Measurements from ENCODE around the gene CHRNG. TPM values are rescaled to one million over a fixed set of nuclear protein-coding genes. Genes with fewer than 3 reads are reported as not detected.

Gene CHRNG
- total and polyA plus RNA-seq, 8 donors: 0.07 to 0.35 (median 0.13) TPM; not detected in 4

DNA sequence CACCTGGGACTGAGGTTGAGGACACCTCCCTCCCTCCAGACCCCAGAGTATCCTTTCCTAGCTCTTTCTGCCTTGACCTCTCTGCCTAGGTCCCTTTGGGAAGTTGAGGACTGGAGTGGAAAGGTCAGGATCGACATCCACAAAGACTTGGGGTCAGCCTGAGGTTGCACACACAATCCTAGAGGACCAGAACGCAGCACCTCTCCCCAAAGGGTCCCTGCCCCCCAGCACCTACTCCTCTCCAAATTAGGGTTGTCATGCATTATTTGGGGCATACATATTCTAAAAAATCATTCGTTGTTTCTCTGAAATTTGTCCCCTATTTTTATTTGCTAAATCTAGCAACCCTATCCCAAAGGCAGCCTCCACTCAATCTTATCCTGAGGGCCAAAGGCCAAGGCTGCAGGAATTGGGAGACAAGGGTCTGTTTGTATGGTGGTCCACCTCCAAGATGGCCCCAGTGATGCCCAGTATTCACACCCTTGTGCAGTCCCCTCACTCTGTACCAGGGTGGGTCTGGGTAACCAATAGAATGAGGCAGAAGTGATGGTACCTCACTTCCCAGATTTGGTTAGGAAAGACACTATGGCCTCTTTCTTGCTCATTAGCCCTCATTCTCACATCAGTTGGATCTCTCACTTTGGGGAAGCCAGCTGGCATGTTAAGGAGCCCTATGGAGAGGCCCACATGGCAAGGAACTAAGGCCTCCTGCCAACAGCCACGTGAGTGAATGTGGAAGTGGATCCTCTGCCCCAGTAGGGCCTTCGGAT is 3.5 kb upstream of the CHRNG start:
- Histone ChIP-seq H3K4me3 (no peak overlapping the region), H3K27me3 (peaks cover 0 to 68% of the 10 kb centered on the region in 2 donors), H3K9me3 (peaks cover 0 to 6% of the 10 kb centered on the region in 2 donors), H3K36me3 (no peaks in the 10 kb centered on the region), H3K27ac (no peak overlapping the region), H3K4me1 (peaks cover 0 to 8% of the 10 kb centered on the region in 2 donors)
- intact Hi-C loops (cut with DNase I): no loop called here
- ATAC-seq: no peak
- no peak for TF ChIP-seq CTCF (IDR thresholded peaks at IDR 0.05)
- DNase-seq: no peak

GRCh38 chr2:232537079-232537478 is 2.4 kb upstream of the CHRNG start:
- intact Hi-C loops (cut with DNase I): no loop called here
- H3K36me3 ChIP-seq: no peaks in the 10 kb centered on the region
- DNase-seq: no peak
- peaks cover 0 to 71% of the 10 kb centered on the region in 2 donors for H3K27me3 ChIP-seq
- no peak overlapping the region for H3K27ac ChIP-seq
- H3K4me1 ChIP-seq: peaks cover 0 to 8% of the 10 kb centered on the region in 2 donors
- H3K4me3 ChIP-seq: no peak overlapping the region
- H3K9me3 ChIP-seq: peaks cover 0 to 6% of the 10 kb centered on the region in 2 donors
- no peak for TF ChIP-seq CTCF (IDR thresholded peaks at IDR 0.05)
- ATAC-seq: peak; percentile 64

- H3K9me3 ChIP-seq: peaks cover 0 to 6% of the 10 kb centered on the region in 2 donors
- peaks cover 0 to 71% of the 10 kb centered on the region in 2 donors for H3K27me3 ChIP-seq
- ATAC-seq (no peak), DNase-seq (no peak)
- H3K4me1 ChIP-seq: peaks cover 0 to 8% of the 10 kb centered on the region in 2 donors
- no peak overlapping the region for H3K4me3 ChIP-seq
- no peak for TF ChIP-seq CTCF (IDR thresholded peaks at IDR 0.05)
- H3K36me3 ChIP-seq: no peaks in the 10 kb centered on the region
- intact Hi-C loops (cut with DNase I): no loop called here
- H3K27ac ChIP-seq: no peak overlapping the region
Measured at GRCh38 chr2:232537499-232537898, 2.0 kb upstream of the CHRNG start.

GRCh38 chr2:232538671-232539070 is 821 bp upstream of the CHRNG start:
- Histone ChIP-seq H3K4me3 (no peak overlapping the region), H3K4me1 (peaks cover 0 to 8% of the 10 kb centered on the region in 2 donors), H3K27ac (no peak overlapping the region), H3K36me3 (no peaks in the 10 kb centered on the region), H3K9me3 (peaks cover 0 to 6% of the 10 kb centered on the region in 2 donors), H3K27me3 (peaks cover 0 to 67% of the 10 kb centered on the region in 2 donors)
- DNase-seq (peak in 1 of 4 donors; percentile 52), ATAC-seq (peak; percentile 43)
- no peak for TF ChIP-seq CTCF (IDR thresholded peaks at IDR 0.05)
- intact Hi-C loops (cut with DNase I): no loop called here

GRCh38 chr2:232540441-232541041 is 1.0 kb downstream of the CHRNG start:
- H3K27ac ChIP-seq: no peak overlapping the region
- intact Hi-C loops (cut with DNase I): no loop called here
- DNase-seq (no peak), ATAC-seq (no peak)
- no peaks in the 10 kb centered on the region for H3K36me3 ChIP-seq
- peaks cover 0 to 6% of the 10 kb centered on the region in 2 donors for H3K9me3 ChIP-seq
- no peak for TF ChIP-seq CTCF (IDR thresholded peaks at IDR 0.05)
- no peak overlapping the region for H3K4me3 ChIP-seq
- peaks cover 0 to 11% of the 10 kb centered on the region in 2 donors for H3K4me1 ChIP-seq
- H3K27me3 ChIP-seq: peaks cover 0 to 48% of the 10 kb centered on the region in 2 donors
